RKO (cell line): ENCODE measurements around the gene PLXNA4.

Experiments
- DNase-seq: peaks from one replicate; pipeline ENCODE4 v3.0.0-alpha.2; 2016; ENCODE audit warnings: low spot score

PLXNA4 gene

DNA sequence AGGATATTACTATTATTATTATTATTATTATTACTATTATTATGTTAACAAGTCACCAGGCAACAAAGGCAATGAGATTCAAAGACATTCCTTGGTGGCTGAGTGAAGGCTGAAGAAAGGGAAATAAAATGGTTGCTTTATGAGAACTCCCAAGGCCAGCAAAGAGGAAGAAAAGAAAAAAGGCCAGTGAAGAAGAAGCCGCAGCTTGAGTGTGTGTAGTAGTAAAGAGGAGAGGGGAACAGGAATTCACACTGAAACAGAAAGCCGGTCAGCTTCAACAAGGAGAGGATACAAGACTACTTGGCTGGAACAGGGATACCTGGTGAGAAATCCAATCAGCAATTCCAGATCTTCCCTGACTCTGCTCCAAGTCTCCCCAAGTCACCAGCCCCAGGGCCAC lies 42.4 kb downstream of the PLXNA4 start:
- no peak for DNase-seq

DNA sequence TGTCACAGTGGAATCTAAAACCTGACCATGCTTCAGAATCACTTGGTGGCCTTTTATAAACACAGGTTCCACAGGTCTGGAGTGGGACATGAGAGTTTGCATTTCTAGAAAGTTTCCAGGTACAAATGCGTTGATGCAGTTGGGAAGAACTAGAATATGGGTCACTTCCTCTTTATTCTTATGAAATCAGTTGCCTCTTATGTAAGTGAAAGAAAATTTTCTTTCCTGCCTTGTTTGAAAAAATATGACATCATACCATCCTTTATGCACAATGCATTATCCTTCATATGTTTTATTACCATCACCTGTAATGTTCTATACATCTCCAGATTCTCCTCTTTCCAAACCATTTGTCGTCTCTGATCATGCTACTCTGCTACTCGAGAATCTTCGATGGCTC lies 44.0 kb downstream of the PLXNA4 start:
- DNase-seq: no peak

DNA sequence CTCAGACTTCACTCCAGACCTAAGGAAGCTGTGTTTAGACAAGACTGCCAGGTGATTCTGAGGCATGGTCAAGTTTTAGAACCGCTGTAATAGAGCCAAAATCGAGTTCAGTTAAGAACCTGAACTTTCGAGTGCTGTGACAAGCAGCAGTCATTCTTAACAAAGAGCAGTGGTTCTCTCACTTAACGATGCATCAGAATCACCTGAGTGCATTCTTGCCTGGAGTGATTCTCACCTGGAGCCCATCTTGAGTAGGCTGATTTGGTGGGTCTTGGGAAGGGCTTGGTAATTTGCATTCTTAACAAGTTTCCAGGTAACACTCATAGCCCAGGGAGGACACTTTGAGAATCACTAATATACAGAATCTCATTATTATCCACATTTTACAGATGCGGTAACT lies 44.7 kb downstream of the PLXNA4 start:
- no peak for DNase-seq

DNA sequence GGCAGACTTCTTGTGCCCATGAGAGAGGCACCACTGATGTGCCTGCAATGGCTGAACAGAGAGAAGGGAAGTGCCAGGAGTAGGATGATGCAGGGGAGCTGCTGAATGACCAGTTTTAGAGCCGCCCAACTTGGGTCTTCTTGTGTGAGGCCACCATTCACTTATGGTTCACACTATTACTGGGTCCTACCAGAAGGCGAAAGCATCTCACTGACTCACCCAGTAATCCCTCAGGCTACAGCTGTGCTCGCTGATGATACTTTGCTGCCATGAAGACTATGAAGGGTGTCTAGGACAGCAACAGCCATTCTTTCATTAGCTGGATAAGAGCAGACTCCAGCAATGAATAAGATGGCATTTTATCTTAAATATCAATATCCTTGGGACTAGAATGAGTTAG lies 47.6 kb downstream of the PLXNA4 start:
- no peak for DNase-seq

DNA sequence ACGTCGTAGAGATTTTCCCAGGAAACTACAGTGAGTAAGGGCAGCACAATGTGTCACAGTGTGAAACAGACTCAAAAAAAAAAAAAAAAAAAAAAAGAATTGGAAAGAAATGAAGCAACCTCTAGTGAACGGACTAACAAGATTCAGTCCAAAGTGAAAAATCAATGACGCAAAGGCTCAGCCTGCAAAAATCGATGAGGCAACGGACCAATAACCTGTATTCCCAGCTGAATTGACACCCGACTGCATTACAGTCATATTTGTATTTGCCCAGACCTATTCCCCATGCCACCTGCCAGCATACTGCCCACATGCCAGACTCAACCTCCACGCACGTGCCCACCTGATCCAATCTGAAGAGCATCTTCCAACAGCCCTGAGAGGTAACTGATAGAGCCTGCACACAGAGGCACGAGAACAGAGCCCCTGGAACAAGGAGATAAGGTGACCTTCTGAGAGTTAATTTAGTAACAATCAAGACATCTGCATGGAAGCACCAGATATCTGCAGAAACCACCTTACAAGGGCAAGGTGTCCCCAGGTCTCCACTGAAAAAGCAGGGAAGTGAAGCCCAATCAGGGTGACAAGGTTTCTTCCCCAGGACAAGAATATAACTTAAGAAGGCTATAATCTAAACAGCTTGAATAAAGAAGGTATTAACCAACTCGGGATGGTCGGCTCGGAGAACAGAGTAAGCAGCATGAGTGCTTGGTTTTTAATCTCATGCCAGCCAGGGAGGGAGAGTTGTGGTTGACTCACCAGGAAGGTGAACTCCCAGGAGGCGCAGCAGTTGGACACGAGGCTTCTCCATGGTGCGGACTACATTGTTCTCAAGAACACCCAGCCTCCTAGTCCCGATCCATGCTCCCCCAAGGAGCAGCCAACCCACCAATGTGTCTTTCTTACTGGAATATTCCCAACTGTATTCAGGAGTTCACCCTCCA lies 48.5 kb downstream of the PLXNA4 start:
- no peak for DNase-seq

DNA sequence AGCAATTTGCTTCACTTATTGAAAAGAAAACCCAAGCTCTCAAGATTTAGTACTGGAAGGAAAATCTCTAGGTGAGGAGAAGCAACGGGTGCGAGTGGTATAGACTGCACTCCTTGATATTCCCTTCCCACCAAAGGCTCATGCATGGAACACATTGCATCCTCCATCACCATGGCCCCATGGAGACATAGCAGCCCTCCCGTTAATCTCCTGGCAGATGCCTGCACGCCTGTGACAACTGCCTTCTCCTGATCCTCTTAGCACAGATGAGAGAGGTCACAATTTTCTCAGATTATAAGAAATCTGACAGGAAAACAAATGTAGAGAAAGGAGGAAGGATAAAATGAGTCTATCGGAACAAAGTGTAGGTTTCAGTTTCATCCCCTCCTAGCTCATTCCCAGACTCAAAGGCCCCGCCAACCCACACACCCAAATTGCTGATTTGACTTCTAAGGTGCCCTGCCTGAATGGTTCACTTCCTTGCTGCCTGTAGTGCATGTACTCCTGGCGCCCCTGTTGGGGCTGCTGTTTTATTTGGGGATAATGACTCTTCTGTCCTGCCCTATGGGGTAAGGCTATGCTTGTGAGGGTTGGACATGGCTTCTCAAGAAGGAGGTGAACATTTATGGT lies 50.0 kb downstream of the PLXNA4 start:
- DNase-seq: no peak

DNA sequence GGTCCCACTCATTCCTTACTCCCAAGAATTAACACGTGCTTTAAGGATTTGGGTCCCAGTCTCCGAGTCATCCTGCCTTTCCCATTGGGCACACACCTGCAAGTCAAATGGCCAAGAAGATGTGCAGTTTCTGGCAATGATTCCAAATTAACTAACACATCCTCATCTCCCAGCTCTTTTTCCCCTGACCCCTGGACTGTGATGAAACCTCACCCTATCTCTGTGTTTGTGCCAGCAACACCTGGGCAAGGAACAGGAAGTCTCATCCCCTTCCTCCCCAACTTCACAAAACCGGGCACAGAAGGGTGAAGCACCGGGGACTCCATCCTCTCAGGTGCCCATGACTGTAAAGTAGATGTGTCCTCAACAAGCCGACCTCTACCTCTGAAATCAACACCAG lies 54.8 kb downstream of the PLXNA4 start:
- DNase-seq: no peak

DNA sequence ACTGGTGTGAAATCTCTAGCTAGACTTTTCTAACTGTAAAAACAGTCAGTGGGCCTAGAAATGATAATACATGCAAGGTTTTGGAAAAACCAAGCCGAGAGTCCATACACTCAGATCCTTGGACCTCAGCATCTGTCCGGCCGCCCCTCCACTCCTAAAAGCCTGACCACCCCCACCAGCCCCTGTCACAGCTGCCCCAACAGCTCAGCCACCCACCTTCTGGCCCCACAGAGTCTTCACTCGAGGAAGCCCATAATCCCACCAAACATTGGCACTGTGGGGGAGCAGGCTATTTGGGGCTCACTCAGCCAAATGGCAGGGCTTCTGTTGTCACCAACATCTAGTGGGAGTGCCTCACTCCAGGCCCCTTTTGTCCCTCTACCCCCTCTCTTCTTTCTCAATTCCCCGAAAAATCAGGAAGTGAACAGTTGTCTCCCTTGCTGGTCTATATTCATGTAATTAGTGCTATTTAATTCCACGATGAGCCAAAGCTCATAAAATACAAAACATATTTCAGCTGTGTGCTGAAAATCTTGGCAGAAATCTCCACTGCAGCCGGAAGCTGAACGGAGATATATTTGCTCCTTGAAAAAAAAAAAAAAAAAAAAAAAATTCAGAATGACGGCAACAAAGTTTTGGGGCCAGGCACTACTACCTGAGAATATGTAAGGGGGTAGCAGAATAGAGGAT lies 55.5 kb downstream of the PLXNA4 start:
- no peak for DNase-seq

DNA sequence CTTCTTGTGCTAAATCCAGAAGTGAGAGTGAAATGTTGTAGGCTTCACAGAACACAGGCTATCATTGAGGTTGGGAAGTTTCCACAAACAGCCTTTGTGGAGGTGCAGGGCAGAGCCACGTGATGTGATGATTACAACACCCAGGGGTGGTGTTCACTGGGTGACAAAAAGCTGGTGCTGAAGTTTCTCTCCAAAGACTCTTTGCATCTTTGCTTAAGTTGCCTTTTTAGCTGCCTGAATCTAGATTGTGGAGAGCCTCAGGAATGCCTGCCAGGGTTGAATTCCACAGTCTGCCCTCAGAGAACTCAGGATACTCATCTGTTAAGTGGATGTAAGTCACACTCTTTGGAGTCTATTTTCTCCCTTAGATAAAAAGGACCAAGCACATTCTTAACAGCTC lies 56.3 kb downstream of the PLXNA4 start:
- DNase-seq: no peak

DNA sequence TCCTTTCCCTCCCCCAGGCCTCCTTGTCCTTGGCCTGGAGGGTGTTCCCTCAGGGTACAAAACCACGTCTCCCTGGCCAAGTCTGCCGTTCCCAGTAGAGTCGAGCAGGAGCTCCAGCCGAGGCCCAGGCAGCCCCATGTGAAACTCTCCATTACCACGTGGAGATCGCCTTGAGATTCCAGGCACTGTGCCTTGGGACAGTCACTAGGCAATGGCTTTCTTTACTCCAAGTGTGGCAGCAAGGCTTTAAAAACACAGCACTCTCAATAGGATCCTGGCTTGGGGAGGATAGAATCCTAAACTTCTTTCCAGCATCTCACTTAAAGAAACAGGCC lies 57.5 kb downstream of the PLXNA4 start:
- no peak for DNase-seq

DNA sequence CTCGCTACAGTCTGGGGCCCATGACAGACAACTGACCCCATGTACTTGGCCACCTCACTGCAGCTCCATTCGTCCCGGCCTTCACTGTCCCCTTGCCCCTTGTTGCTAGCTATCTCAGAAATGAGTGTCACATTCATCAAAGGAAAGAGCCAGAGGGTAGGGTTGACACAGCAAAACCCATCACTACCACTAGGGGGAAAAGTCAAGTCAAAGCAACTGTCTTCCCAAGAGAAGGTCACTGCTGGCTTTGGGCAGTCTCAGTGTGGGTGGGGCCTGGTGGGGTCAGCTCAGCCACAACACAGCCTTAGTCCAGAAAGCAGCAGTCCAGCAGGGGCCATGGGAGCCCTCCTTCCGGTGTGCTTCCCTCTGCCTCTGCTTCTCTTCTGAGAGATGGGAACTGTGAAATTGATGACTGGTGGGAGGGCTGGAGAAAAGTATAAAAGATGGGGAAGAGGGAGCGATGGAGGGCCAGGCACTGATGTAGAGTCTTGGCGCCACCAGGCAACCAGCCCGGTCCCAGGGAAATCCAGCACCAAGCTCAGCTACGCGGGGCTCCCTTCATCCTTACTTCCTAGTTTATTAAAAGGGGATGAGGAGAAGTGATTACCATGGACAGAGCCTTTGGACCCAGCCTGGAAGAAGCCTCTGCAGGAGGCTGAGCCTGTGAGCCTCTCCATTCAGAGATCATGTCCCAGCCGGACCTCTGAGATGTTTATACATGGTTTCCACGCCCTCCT lies 58.0 kb downstream of the PLXNA4 start:
- peak; percentile 32 for DNase-seq

DNA sequence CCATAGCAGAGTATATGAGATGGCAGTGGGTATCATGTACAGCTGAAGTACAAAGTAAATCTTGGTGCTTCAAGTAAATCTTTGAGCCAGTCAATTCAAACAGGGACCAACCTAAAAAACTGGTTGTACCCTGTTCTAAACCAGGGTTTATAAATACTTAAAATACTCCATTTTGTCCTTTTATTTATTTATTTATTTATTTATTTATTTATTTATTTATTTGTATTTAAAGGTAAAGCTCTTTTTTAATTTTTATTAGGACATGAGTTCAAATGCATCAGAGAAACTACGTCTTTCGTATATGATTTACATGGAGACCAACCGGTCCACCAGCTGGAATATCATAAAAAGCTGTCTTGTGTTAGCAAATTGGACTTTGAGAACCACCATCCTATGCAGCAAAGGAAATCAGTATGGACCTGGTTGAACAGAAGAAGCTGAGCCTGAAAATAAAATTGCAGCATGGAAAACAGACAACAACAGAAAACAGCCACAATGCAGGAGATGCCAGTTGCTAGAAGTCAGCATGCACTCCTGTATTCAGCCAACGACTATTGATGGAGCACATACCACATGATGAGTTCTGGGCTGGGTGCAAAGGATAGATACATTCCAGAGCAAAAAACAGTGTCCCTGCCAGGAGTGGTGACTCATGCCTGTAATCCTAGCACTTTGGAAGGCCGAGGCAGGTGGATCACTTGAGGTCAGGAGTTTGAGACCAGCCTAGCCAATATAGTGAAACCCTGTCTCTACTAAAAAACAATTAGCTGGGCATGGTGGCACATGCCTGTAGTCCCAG lies 60.0 kb downstream of the PLXNA4 start:
- no peak for DNase-seq

DNA sequence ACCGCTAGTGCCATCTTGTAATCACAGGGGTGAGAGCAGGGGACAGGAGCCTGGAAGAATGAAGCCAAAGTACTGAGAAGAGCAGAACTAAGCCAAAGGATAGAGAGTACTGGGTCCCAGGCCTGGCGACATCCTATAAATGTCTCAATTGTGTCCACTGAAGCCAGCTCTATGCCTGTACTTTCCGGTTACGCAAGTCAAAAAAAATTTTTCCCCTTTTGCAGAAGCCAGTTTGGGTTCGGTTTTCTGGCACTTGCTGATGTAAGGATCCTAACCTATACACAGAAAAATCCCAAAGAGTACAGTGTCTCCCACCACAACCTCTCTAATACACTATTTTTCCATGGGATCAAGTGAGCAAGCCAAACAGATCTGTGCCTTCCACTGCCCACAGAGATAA lies 61.1 kb downstream of the PLXNA4 start:
- DNase-seq: no peak

DNA sequence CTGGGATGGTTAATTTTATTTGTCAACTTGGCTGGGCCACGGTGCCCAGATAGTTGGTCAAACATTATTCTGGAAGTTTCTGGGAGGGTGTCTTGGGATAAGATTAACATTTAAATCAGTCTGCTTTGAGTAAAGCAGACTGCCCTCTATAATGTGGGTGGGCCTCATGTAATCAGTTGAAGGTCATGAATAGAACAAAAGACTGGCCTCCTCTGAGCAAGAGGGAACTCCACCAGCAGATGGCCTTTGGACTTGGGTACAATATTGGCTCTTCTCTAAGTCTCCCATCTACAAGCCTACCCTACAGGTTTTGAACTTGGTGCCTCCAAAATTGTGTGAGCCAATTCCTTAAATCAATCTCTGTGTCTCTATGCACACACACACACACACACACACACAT lies 61.8 kb downstream of the PLXNA4 start:
- no peak for DNase-seq

DNA sequence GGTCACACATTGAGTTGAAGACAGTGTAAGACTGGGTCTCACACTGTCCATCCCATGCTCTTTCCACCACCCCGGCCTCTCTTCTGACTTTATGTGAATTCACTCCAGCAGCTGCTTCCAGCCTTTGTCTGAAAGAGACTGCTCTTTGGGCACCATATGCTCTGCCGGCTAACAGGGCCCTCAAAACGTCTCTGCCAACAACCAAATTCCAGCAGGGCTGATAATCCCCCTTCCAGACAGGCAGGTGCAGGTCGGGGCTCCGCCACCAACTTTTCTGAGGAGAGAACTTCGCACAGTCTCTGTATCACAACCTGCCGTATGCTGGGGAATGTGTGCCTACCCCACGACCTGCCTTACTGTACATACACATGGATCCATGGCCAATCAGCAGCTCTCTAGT lies 64.3 kb downstream of the PLXNA4 start:
- no peak for DNase-seq

DNA sequence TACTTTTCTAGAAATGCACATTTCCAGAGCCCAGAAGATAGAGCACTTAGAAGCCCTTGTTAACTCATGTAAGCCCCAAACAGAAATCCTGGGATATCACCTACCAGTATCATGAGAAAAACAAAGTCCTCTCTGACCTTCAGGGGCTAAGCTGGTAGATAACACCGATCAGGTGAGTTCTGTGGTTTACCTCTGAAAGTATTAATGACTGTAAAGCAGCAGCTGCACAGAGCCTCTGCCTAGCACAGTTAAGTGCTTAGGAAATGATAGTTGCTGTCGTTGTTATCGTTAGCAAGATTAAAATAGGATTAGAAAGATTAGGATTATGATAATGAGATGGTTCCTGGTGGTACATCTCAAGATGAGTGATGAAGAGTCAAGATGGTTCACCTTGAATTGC lies 64.9 kb downstream of the PLXNA4 start:
- no peak for DNase-seq

DNA sequence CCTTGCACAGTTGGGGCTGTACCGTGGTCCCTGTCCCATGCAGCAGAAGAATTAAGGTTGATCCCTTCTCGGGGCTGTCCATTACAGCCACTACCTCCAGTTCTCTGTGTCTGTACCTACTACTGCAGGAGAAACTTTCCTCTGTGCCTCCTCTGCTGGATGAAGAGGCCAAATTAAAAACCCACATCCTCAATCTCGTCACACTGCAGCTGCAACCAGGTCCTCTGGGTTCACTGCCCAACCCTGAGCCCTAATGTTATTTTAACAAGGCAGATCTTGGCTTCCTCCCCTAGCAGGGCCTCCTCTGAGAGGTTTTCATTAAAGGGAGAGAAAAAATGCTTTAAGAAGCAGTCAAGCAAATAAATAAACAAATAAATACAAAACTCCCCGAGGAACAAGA lies 66.6 kb downstream of the PLXNA4 start:
- no peak for DNase-seq

DNA sequence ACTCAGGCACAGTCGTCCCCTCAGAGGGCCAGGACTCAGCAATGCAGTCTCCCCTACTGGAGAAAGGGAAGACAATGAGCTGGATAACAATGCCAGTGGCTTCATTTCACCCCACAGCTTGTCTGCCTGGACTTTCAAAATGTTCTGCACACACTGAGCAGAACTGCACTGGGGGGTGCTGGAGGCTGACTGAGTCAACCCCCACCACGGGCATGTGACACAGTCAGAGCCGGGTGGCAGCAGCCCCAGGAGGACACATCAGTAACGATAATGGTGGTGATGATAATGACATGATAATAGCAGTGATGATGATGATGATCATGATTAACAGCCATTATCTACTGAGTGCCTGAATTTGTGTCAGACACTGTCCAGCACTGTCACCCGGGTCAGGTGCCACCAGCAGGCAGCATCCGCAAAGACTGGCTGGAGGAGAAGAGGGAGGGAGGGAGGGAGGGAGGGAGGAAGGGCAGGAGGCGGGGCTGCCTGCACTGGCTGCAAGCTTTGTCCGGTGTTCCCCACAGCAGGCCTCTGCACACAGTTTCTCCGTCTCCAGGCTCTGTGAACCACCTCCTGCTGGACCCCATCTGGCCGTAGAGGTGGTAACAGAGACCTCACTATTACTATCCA lies 67.4 kb downstream of the PLXNA4 start:
- no peak for DNase-seq

DNA sequence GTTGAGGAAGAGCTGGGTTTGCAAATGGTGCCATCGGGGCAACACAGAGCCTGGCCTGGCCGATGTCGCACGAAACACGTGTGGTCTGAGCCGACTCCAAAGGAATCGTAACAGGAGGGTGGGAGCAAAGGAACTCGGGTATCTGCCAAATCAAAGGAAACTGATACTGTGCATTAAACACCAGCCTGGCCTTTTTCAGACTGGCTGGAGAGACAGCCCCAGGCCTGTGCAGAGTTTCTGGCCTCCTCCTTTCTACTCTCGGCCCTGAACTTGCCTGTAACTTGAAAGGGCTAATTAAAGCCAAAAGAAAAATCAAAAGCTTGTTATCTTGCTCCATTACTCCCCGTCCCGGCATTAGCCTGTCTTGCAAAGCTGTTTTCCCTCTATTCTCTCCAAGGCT lies 71.4 kb downstream of the PLXNA4 start:
- DNase-seq: no peak

DNA sequence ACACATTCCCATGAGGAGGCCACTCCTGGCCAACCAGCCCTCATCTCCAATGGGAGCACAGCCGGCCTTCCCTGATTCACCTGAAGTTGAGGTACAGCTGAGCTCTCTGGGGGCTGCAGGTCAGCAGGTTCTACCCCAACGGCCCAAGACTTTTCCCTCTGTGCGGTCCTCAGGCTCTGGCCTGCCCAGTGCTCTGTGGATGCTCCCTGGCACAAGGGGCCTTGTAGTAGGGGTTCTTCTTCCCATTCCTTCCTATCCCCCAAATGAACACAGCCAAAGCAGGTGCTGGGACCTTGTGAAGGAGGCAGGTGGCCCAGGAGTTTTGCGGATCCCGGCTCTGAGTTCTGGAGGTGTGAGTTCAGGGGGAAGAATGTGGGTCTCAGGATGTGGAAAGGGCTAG lies 72.2 kb downstream of the PLXNA4 start:
- DNase-seq: no peak

DNA sequence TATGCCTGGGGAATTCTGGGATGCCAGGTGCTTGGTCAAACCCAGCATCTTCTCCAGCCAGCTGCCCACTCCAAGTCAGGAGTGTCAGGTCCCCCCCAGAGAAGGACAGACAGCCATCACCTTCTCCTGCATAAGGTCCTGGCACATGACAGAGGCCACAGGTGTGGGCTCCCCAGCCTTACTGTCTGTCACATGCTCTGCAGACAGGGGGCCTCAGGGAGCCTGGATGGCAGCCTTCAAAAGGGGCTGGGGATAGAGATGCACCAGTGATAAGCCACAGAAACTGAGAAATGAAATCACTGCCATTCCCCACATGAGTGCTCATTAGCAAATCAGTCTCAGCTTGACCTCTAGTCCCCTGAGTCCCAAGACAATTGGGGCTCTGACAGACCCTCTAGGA lies 72.9 kb downstream of the PLXNA4 start:
- no peak for DNase-seq
